AG04450 (cell line): ENCODE results near the gene NUP98. TPM values are rescaled to one million over a fixed set of nuclear protein-coding genes. Genes with fewer than 3 reads are reported as not detected.
A peak's percentile ranks its signal among the peaks of the same experiment; 100 is the strongest.

Experiments used
- CTCF ChIA-PET: fragments of 300-600, 350-600 bp; formaldehyde crosslinking; extraction: SDS; loops from one replicate; lab custom pipeline; 2022; ENCODE audit warnings: antibody characterized with exemption, inconsistent platforms; lab: Charles Lee
- POLR2A ChIA-PET: fragments of 350-600 bp; formaldehyde crosslinking; extraction: SDS; loops from one replicate; lab custom pipeline; 2021; ENCODE audit warnings: antibody characterized with exemption, inconsistent platforms; lab: Yijun Ruan, JAX
- DNase-seq: peaks from one replicate; pipeline ENCODE4 v3.0.0-alpha.2; 2011; ENCODE audit warnings: low read depth, low spot score
- H3K27ac ChIP-seq: one replicate; pipeline ENCODE4 v1.5.1; 2012; ENCODE audit warnings: low read depth, low read length, control low read depth
- H3K27me3 ChIP-seq: one replicate; pipeline ENCODE4 v1.6.0; 2012; ENCODE audit warnings: low read length; ENCODE audit not compliant: control insufficient read depth, insufficient read depth
- H3K4me3 ChIP-seq: 2 replicates; pipeline ENCODE4 v1.5.1; 2011; ENCODE audit warnings: mild to moderate bottlenecking, low read depth, low read length, control low read depth
- H3K9me3 ChIP-seq: 2 replicates; pipeline ENCODE4 v1.5.1; 2012; ENCODE audit warnings: low read length; ENCODE audit not compliant: control insufficient read depth, insufficient read depth
- polyA plus RNA-seq: library from polyadenylated mRNA; depleted of rRNA; stranded (reverse); fragments of >200 nt; gene quantifications from 2 replicates; pipeline ENCODE4 v1.2.3, GENCODE V29; 2011
- TF ChIP-seq, protein P1 (sequence below): IDR thresholded peaks from 2 replicates; pipeline ENCODE4 v1.5.1; 2011; ENCODE audit warnings: low read depth, low read length, control low read depth, inconsistent platforms

Gene NUP98
- polyA plus RNA-seq, 1 experiment, result 90.7 TPM

DNA sequence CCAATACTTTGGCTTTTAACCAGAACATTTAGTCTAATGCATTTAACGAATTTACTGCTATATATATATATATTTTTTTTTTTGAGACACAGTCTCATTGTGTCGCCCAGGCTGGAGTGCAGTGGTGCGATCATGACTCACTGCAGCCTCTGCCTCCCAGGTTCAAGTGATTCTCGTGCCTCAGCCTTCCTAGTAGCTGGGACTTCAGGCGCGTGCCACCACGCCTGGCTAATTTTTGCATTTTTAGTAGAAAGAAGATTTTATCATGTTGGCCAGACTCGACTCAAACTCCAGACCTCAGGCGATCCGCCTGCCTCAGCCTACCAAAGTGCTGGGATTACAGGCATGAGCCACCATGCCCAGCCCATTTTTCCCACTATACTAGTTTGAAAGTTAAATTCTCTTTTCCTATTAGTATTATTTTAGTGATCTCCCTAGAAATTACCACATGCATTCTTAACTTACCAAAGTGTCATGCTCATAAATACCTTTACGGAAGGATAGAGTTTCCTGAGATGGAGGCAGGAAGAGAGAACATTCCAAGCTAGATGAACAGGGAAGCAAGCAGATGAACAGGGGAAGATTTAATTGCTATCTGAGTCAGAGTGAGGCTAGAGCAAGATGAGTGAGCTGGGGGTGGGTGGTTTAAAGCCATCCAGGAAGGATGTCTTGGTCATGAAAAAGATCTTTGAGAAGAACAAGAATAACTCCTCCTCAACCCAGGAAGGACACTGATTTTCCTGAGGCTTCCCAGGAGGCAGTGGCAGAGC is 6.6 kb upstream of the NUP98 start:
- ChIA-PET POLR2A (no interaction called here), CTCF (interaction anchor here (1.0 kb wide), 1 partner anchor 38 kb away, joined by 3 read pairs; no protein-coding TSS in a partner anchor)
- Histone ChIP-seq H3K27ac (peak overlapping the region; percentile 52), H3K27me3 (no peaks in the 10 kb centered on the region), H3K4me3 (no peak overlapping the region), H3K9me3 (no peaks in the 10 kb centered on the region)
- TF ChIP-seq, protein P1, sequence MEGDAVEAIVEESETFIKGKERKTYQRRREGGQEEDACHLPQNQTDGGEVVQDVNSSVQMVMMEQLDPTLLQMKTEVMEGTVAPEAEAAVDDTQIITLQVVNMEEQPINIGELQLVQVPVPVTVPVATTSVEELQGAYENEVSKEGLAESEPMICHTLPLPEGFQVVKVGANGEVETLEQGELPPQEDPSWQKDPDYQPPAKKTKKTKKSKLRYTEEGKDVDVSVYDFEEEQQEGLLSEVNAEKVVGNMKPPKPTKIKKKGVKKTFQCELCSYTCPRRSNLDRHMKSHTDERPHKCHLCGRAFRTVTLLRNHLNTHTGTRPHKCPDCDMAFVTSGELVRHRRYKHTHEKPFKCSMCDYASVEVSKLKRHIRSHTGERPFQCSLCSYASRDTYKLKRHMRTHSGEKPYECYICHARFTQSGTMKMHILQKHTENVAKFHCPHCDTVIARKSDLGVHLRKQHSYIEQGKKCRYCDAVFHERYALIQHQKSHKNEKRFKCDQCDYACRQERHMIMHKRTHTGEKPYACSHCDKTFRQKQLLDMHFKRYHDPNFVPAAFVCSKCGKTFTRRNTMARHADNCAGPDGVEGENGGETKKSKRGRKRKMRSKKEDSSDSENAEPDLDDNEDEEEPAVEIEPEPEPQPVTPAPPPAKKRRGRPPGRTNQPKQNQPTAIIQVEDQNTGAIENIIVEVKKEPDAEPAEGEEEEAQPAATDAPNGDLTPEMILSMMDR, result no peak
- DNase-seq, result peak; percentile 11

- H3K9me3 ChIP-seq, result no peaks in the 10 kb centered on the region; the same call in 1 of the 2 replicates
- no peak for DNase-seq
- peak overlapping the region; percentile 31 for H3K27ac ChIP-seq
- CTCF ChIA-PET, result no interaction called here
- POLR2A ChIA-PET, result interaction anchor here (0.7 kb wide), 1 partner anchor 114 kb away, joined by 6 read pairs; no protein-coding TSS in a partner anchor
- no peak overlapping the region for H3K4me3 ChIP-seq
- TF ChIP-seq, protein P1, result no peak
- no peaks in the 10 kb centered on the region for H3K27me3 ChIP-seq
Observed at GRCh38 chr11:3802011-3802790, 4.8 kb upstream of the NUP98 start.

DNA sequence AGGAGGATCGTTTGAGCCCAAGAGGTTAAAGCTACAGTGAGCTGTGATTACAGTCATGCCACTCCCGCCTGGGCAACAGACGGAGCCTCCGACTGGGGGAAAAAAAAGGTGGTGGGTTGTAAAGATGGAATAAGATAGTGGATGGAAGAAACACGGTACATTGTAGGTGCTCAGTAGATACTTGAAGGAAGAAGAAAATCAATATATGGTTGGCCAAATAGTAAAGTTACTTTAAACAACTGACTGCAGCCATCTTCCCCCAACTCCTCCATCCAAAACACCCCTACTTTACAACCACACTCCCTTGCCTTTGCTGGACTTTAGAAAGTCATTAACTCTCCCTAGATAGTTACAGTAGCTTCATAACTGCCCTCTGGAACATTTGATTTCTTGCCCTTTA is 2.5 kb upstream of the NUP98 start:
- H3K27me3 ChIP-seq, result no peaks in the 10 kb centered on the region
- ChIA-PET CTCF (interaction anchor here (0.9 kb wide), 1 partner anchor 273 kb away, joined by 10 read pairs; no protein-coding TSS in a partner anchor), POLR2A (no interaction called here)
- no peak overlapping the region for H3K27ac ChIP-seq
- TF ChIP-seq, protein P1, result no peak
- DNase-seq, result no peak
- no peak overlapping the region for H3K4me3 ChIP-seq
- H3K9me3 ChIP-seq, result no peaks in the 10 kb centered on the region; the same call in 1 of the 2 replicates

DNA sequence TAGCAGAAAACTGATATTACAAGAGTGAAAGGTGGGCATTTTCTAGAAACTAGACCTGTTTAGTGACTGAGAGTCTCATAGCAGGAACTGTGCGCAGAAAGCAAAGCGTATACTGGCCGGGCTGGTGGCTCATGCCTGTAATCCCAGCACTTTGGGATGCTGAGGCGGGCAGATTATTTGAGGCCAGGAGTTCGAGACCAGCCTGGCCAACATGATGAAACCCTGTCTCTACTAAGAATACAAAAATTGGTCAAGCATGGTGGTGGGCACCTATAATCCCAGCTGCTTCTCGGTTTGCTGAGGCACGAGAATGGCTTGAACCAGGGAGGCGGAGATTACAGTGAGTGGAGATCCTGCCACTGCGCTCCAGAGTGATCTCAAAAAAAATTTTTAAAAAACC is 1.8 kb upstream of the NUP98 start:
- Histone ChIP-seq H3K27ac (no peak overlapping the region), H3K27me3 (no peaks in the 10 kb centered on the region), H3K9me3 (no peaks in the 10 kb centered on the region; the same call in 1 of the 2 replicates), H3K4me3 (no peak overlapping the region)
- DNase-seq, result no peak
- TF ChIP-seq, protein P1, result no peak
- ChIA-PET CTCF (interaction anchor here (0.9 to 2.2 kb wide), 2 partner anchors 9 to 273 kb away, joined by 10 to 15 read pairs; partner anchors contain the start of gene PGAP2), POLR2A (no interaction called here)
